Measurements from ENCODE around the gene HOXB4.
"Not testable (repeated sequence)": the region's sequence is repeated elsewhere in the genome, so short reads cannot be mapped to it uniquely, and the experiment has no call there.

HOXB4 gene

DNA sequence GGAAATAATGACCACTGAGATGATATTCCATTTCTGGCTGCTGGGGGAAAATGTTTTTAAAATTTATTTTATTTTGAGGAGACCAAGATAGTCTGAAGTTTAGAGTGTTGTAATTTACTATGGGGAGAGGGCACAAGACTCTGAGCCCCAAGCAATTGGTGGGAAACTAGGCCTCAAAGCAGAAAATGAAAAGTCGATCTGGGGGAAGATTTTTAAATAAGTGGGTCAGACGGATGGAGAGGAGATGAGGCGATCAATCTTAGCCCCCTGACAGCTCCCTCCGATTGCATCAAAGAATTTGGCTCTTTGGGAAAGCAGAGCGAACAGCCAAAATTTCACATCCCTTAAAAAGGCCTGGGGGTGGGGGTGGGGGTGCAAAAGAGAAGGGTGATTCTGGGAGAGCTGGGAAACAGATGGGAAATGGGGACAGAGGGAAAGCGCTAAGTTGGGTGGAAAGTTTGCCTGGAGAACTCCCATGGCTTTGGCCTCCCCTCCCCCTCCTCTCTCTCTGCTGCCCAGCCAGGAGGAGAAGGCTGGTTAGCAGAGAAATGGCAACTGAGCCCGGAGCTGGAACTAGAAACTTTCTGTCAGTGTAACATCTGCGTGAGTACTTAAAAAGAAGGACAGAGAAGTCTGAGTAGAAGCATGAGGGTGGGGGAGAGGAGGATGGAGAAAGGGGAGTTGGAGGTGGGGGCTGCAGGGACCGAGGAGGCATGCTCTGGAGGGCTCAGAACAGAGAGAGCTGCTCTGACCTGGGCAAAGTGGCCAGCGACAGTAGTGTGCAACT, 31.8 kb downstream of the HOXB4 start:
- no peak for DNase-seq

DNA sequence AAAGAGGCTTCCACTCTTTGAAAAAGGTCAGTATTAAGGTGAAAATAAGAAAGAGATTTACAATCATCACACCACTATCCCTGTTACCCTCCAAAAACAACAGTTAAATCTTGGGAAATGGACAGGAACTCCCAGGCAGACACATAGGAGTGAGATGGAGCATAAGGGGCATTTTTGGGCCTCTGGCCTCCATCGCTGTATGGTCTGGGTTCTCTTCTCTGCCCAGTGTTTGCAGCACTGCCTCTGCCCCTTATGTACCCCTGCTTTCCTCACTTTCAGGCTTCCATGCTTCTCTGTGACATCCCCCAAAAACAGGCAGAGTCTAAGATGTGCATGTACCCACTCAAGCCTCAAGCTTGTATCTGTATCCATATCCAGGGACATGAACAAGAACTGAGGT, 32.6 kb downstream of the HOXB4 start:
- DNase-seq: no peak

- no peak for DNase-seq
These were observed 33.2 kb downstream of the HOXB4 start, which contains the start of gene HOXB2 for GRCh38 chr17:48545022-48545375. Gene HOXB2 (minus strand): TSS chr17:48545109. CDS start chr17:48544911, 198 bp downstream.

GRCh38 chr17:48544349-48545021, 33.7 kb downstream of the HOXB4 start:
- peak in 1 of 2 donors; percentile 15 for DNase-seq

DNA sequence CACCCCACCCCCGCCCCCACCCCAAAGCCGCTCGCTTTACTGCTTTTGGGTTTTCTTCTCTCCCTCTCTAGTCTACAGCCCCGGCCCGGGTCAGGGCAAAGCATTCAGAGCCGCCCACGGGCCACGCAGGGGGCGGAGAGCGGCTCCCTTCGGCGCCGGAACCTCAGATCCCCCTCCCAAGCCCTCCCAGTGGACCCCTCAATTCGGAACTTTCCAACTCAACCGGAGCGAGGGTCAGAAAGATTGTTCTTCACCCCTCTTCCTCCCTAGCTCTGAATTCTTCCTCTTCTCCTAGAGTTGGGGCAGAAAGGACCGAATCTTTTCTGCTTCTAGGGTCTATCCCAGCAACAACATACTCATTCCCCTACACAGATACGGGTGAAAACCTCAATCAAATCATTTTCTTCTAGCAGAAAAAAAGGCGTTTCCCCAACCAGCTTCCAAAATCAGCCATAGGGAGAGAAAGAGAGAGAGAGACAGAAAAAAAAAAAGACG, 34.2 kb downstream of the HOXB4 start:
- peak in 1 of 2 donors; percentile 9 for DNase-seq

- DNase-seq: peak; percentile 8 to 44
These were observed 34.9 kb downstream of the HOXB4 start for GRCh38 chr17:48543107-48543853.

DNA sequence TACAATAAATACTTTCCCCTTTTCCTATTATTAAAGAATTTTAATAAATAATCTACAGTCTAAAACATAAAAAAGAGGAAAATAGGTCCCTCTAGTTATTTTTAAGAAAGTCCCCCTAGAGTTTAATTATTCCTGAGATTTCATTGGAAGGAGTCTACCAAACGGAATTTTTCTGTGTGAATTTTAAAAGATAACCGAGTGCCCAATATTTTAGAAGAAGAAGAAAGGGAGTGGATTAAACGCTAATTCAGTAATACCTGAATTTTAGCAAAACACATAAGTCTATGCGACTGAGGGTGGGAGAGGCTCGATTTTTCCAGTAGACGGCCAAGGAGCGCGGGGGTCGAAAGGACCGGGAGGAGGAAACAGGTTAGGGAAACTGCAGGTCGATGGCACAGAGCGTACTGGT, 35.4 kb downstream of the HOXB4 start:
- no peak for DNase-seq

DNA sequence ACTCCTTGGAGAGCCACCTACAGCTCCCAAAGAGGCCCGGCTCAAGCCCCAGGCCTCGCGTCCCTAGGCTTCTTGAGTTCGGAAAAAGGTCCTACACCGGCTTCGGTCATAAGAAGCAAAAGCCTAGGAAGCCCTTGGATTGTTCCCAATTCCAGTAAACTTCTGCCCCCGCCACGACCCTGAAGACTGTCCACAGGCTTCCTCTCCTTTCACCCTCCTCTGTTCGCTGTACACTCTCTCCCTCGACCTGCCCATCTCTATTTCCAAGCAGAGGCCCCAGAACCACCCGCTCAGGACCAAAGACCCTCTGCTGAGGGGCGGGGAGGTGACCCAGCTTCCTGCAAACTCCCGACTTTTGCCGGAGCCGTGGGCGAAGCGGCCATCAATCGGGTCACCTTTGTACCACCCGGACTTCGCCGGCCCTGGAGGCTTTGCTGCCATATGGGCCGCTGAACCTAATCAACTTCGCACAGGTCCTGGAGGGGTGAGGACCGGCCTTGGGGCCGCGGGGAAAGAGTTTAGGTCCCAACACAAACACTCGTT, 36.0 kb downstream of the HOXB4 start:
- DNase-seq: no peak

DNA sequence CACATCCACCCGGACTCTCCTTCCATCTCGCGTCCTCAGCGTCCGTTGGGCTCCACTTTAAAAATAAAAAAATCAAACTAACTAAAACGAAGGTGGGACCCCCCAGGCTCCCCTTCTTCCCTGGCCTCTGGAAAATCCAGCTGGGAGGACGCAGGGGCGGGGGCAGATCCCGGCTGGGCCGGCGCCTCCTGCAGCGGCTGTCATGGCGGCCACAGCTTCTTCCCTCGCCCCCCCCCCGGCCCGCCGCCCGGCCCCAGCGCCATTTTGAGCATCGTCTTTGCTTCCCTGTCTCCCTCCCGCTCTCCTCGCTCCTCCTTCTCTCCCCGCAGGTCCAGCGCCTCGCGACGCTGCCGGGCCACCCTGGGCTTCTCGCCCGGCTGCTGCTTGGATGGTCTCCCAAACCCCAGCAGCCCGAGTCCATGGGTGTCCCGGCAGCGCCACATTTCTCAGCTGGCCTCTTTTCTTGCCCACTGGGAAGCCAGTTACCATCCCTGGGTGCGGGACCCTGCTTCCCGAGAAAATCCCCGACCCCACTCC, 36.5 kb downstream of the HOXB4 start:
- peak in 1 of 2 donors; percentile 18 for DNase-seq

DNA sequence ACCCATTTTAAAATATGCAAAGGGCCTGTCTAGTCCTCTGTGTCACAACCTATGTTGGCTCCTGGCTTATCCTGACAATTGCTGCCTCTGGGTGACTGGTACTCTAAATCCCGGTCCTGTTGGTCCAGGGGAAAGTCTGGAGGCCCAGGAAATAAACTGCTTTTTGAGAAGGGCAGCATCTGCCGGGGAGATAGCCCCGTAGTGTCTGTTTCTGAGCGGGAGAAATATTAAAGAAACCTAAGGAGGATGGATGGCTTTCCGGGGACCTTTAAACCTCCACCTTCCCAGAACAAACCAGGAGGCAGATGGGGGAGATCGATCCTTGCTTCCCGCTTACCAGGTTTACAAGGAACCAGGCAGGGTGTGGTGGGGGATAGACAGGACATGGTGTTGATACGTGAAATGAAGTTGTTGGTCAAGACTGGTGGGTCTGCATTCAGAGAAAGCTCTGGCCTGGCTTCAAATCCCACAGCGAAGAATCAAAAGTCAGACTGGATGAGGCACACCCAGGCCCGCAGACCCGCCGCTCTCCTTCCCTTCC, 37.0 kb downstream of the HOXB4 start:
- DNase-seq: no peak

GRCh38 chr17:48540213-48540612, 37.9 kb downstream of the HOXB4 start:
- no peak for DNase-seq

- DNase-seq: no peak
These were observed 39.0 kb downstream of the HOXB4 start for GRCh38 chr17:48539177-48539576.

DNA sequence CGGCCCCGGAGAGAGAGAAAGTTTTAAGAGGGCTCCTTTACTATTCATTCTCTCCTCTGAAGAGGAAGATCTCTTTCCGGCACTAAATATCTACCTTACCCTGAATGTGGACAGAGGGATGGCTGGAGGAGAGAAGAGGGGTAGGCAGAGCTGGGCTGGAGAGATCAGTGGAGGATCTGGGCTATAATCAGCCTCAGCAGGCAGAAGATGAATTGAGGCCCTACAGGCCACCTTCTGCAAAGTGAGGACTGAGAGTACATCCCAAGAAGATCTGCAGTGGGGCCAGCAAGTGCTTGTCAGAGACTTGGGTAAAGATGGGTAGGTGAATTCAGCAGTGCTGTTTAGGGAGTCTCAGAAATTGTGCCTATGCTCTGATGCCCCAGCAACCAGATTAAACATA, 40.8 kb downstream of the HOXB4 start:
- DNase-seq: no peak

- DNase-seq: not testable (repeated sequence)
These were observed 42.2 kb downstream of the HOXB4 start for GRCh38 chr17:48535793-48536559.

- no peak for DNase-seq
These were observed 45.9 kb downstream of the HOXB4 start for GRCh38 chr17:48532261-48532660.

DNA sequence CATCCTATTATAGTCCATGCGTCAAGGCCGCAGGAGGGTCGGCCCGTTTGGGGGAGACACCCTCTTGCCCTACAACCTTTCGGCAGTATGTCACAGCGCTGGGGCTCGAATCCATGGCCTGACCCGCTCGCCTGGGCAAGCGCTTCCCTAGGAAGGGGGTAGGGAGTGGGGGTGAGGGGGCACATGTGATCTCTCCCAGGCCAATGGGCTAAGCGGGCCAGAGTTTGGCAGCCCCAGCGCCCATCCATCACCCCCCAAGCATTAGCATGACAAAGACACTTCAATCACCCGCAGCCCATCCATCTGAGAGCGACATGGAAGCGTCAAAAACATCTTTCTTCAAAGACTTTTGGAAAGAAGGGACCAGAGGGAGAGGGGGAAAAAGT, 47.3 kb downstream of the HOXB4 start, which contains the start of gene HOXB1:
Gene HOXB1, minus strand, starts transcription at position 125 of the 386 bp plus-strand sequence. Its CDS starts 107 bp downstream, at position 18.
- DNase-seq: no peak

DNA sequence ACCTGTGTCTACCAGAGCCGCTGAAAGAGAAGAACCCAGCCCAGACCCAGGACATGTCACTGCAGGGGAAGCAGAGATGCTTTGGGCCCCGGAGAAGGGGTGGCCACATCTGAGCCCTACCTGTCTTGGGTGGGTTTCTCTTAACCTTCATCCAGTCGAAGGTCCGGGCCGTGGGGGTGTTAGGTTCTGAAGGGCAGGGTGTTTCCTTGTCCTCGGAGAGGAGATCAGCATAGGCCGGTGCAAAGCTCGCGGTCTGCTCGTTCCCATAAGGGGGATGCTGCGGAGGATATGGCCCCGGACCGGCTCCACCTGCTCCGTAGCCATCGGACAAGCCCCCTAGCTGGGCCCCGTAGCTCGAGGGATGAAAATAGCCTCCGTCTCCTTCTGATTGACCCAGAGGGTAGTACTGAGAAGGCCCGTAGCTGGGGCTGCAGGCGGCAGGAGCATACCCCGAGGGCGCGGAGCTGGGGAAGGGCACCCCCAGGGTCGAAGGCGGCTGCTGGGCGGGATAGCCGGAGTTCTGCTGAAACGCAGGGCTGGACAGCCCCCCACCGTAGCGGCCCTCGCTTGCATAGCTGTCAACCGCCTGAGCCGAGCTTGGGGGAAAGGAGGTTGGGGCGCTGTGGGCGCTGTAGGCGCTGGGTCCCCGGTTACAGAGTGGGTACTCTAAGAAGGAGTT, 47.8 kb downstream of the HOXB4 start:
- DNase-seq: no peak

- DNase-seq: no peak
These were observed 48.5 kb downstream of the HOXB4 start for GRCh38 chr17:48529683-48530009.

- DNase-seq: no peak
These were observed 49.0 kb downstream of the HOXB4 start for GRCh38 chr17:48528936-48529682.

DNA sequence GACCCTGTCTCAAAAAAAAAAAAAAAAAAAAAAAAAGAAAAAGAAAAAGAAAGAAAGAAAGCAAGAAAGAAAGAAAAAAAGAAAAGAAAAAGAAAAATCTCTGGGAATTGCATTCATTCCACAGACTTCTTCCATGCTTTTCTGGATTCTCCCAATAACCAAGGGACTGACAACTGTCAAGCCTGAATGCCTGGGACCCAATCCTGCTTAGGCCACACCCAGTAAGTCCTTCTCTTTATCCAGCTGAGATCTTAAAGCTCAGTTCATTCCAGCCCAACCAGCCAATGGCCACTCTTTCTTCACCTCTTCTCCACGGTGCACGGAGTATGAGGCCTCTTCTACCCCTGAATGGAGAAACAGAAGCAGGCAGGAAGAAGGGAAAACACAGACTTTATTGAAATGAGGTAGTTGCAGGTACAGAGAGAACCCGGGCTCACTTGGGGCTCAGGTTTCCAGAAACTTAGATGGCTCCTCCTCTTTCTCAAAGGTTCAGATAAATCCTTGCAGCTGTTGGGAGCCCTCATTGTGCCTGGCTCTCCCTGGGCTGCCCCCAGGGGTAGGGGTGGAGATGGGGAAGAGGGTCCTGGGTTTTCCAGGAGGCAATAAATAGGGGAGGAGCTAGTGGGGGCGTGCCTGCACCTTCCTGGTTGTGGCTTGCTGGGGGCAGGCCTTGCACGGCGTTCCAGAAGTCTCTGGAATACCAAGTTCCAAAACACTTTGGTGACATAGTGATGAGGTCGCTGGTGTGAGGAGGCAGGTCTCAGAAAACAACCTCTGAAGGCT, 49.8 kb downstream of the HOXB4 start:
- DNase-seq: no peak
